Liver (tissue), 9 donors: ENCODE results near the gene TRPV4. TPM values are rescaled to one million over a fixed set of nuclear protein-coding genes. Genes with fewer than 3 reads are reported as not detected.

Source experiments
- DNase-seq: peaks from one replicate; pipeline ENCODE4 v3.0.0-alpha.2; 2017; ENCODE audit warnings: low spot score
- H3K27ac ChIP-seq, 2 donors: one replicate each; pipeline ENCODE4 v1.7.0; 2013; ENCODE audit warnings: inconsistent platforms in 2 of 2, low read length in 2 of 2, control low read depth in 1 of 2, low read depth in 1 of 2, mild to moderate bottlenecking in 1 of 2
- H3K27me3 ChIP-seq, 4 donors: one replicate each; pipeline versions ENCODE4 v1.6.1 to v1.7.0; 2013; ENCODE audit warnings: low read length in 3 of 4, inconsistent platforms in 1 of 4, mild to moderate bottlenecking in 1 of 4, moderate library complexity in 1 of 4; ENCODE audit not compliant: control insufficient read depth in 4 of 4, insufficient read depth in 4 of 4
- H3K36me3 ChIP-seq, 4 donors: one replicate each; pipeline versions ENCODE4 v1.6.1 to v1.7.0; 2013; ENCODE audit warnings: low read length in 3 of 4, mild to moderate bottlenecking in 3 of 4, low read depth in 1 of 4, moderate library complexity in 1 of 4; ENCODE audit not compliant: control insufficient read depth in 4 of 4, insufficient read depth in 3 of 4
- H3K4me1 ChIP-seq, 4 donors: one replicate each; pipeline versions ENCODE4 v1.6.1 to v1.7.0; 2013; ENCODE audit warnings: low read length in 3 of 4, mild to moderate bottlenecking in 3 of 4, moderate library complexity in 1 of 4; ENCODE audit not compliant: control insufficient read depth in 4 of 4, insufficient read depth in 4 of 4
- H3K4me3 ChIP-seq, 3 donors: one replicate each; pipeline versions ENCODE4 v1.6.1 to v1.7.0; 2013; ENCODE audit warnings: low read length in 3 of 3, control low read depth in 1 of 3, low read depth in 1 of 3, mild to moderate bottlenecking in 1 of 3
- H3K9ac ChIP-seq, 2 donors: one replicate each; pipeline ENCODE4 v1.7.0; 2013; ENCODE audit warnings: low read length in 2 of 2, mild to moderate bottlenecking in 2 of 2, moderate library complexity in 2 of 2, control low read depth in 1 of 2, low read depth in 1 of 2
- H3K9me3 ChIP-seq, 4 donors: one replicate each; pipeline versions ENCODE4 v1.6.1 to v1.7.0; 2013; ENCODE audit warnings: low read length in 3 of 4; ENCODE audit not compliant: control insufficient read depth in 4 of 4
- EGR1 ChIP-seq, 2 donors: IDR thresholded peaks; 2 replicates each; pipeline ENCODE4 v1.6.1; 2016 to 2018; ENCODE audit warnings: antibody characterized with exemption in 2 of 2, low read depth in 2 of 2
- FOXA1 ChIP-seq: IDR thresholded peaks from 2 replicates; pipeline ENCODE4 v1.6.1; 2016; ENCODE audit warnings: antibody characterized with exemption
- FOXA2 ChIP-seq: IDR thresholded peaks from 2 replicates; pipeline ENCODE4 v1.6.1; 2016; ENCODE audit warnings: antibody characterized with exemption
- GABPA ChIP-seq, 2 donors: IDR thresholded peaks in 1 of 2; conservative IDR thresholded peaks in 1 of 2; 2 replicates each; pipeline ENCODE4 v1.6.1; 2016; ENCODE audit warnings: antibody characterized with exemption in 2 of 2, mild to moderate bottlenecking in 1 of 2, moderate library complexity in 1 of 2
- HNF4A ChIP-seq, 2 donors: conservative IDR thresholded peaks; 2 replicates each; pipeline ENCODE4 v1.6.1; 2016; ENCODE audit warnings: antibody characterized with exemption in 2 of 2, mild to moderate bottlenecking in 2 of 2
- JUND ChIP-seq, 2 donors: IDR thresholded peaks; 2 replicates each; pipeline ENCODE4 v1.6.1; 2016; ENCODE audit warnings: antibody characterized with exemption in 2 of 2
- NR2F2 ChIP-seq: IDR thresholded peaks from 2 replicates; pipeline ENCODE4 v1.6.1; 2016; ENCODE audit warnings: antibody characterized with exemption
- RAD21 ChIP-seq, 2 donors: IDR thresholded peaks; 2 replicates each; pipeline ENCODE4 v1.6.1; 2016; ENCODE audit warnings: antibody characterized with exemption in 2 of 2, mild to moderate bottlenecking in 2 of 2
- SP1 ChIP-seq: IDR thresholded peaks from 2 replicates; pipeline ENCODE4 v1.6.1; 2018; ENCODE audit warnings: antibody characterized with exemption, mild to moderate bottlenecking
- TAF1 ChIP-seq: conservative IDR thresholded peaks from 2 replicates; pipeline ENCODE4 v1.6.1; 2016; ENCODE audit warnings: antibody characterized with exemption, mild to moderate bottlenecking
- YY1 ChIP-seq: IDR thresholded peaks from 2 replicates; pipeline ENCODE4 v1.6.1; 2016; ENCODE audit warnings: antibody characterized with exemption, mild to moderate bottlenecking
- WGBS: extraction: QIAGEN DNeasy Blood & Tissue Kit; methylation state at CpG from one replicate; pipeline ENCODE4 v1.1.7; 2013; 5-methylcytosine and 5-hydroxymethylcytosine counted together
- polyA plus RNA-seq, 2 donors: library from polyadenylated mRNA; stranded (reverse) in 1 of 2; unstranded in 1 of 2; fragments of 200-250 nt in 1 of 2; fragments of >200 nt in 1 of 2; fragmentation: Nextera tagmentation in 1 of 2; extraction: Ambion mirVana in 1 of 2; gene quantifications; one replicate each; pipeline versions ENCODE4 v1.2.1 to v1.2.3, GENCODE V29; 2013 to 2015
- total RNA-seq, 2 donors: library from RNA; depleted of rRNA; stranded (reverse); fragments of >200 nt; gene quantifications; one replicate each; pipeline ENCODE4 v1.2.3, GENCODE V29; 2014
- TF ChIP-seq, protein P1 (sequence below): IDR thresholded peaks from 2 replicates; pipeline ENCODE4 v1.6.1; 2016; ENCODE audit warnings: antibody characterized with exemption
- TF ChIP-seq, protein P2 (sequence below): IDR thresholded peaks from 2 replicates; pipeline ENCODE4 v1.6.1; 2016; ENCODE audit warnings: antibody characterized with exemption
- TF ChIP-seq, protein P3 (sequence below): IDR thresholded peaks from 2 replicates; pipeline ENCODE4 v1.6.1; 2016; ENCODE audit warnings: antibody characterized with exemption
- TF ChIP-seq, protein P4 (sequence below): IDR thresholded peaks from 2 replicates; pipeline ENCODE4 v1.6.1; 2016; ENCODE audit warnings: antibody characterized with exemption, mild to moderate bottlenecking
- TF ChIP-seq, protein P5 (sequence below): fragments of 150-350 bp; IDR thresholded peaks from 2 replicates; pipeline ENCODE4 v1.5.1; 2017; ENCODE audit warnings: improper control_type of control experiment, low read depth, low read length; ENCODE audit not compliant: missing input control
- donor health status: healthy.
- donor health status: healthy.
- donor health status: healthy.
- donor health status: healthy.
- donor health status: healthy.

TRPV4 gene
- total and polyA plus RNA-seq, 4 donors = 1.3 to 9.6 (median 3.9) TPM

DNA sequence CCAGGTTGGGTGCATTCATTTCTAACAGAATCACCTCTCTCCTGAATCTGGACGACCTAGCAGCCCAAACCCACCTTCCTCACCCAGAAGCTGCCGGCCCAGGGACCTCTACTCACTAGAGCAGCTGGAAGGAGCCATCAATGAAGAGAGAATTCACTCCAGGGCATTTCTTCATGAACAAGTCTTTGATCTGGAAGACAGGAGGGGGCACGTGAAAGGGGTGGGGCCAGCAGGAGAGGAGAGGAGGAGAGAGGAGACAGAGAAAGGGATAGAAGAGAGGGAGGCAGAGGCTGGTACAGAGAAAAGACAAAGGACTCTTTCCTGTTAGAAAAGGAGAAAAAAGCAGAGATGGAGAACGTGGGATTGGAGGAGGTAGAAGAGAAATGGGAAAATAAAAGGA lies 39.8 kb downstream of the TRPV4 start:
- TF ChIP-seq, protein P1, sequence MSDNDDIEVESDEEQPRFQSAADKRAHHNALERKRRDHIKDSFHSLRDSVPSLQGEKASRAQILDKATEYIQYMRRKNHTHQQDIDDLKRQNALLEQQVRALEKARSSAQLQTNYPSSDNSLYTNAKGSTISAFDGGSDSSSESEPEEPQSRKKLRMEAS = no peak
- no peak for TF ChIP-seq SP1
- TF ChIP-seq, protein P2, sequence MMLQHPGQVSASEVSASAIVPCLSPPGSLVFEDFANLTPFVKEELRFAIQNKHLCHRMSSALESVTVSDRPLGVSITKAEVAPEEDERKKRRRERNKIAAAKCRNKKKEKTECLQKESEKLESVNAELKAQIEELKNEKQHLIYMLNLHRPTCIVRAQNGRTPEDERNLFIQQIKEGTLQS = no peak
- no peak for DNase-seq
- Histone ChIP-seq H3K9me3 (no peaks in the 10 kb centered on the region), H3K27me3 (no peaks in the 10 kb centered on the region), H3K4me3 (no peak overlapping the region), H3K36me3 (peaks cover 1 to 39% (median 18%) of the 10 kb centered on the region in 4 donors), H3K27ac (no peak overlapping the region), H3K9ac (no peak overlapping the region), H3K4me1 (no peaks in the 10 kb centered on the region)
- WGBS = 72% methylated on average over 4 of the region's 4 CpGs

DNA sequence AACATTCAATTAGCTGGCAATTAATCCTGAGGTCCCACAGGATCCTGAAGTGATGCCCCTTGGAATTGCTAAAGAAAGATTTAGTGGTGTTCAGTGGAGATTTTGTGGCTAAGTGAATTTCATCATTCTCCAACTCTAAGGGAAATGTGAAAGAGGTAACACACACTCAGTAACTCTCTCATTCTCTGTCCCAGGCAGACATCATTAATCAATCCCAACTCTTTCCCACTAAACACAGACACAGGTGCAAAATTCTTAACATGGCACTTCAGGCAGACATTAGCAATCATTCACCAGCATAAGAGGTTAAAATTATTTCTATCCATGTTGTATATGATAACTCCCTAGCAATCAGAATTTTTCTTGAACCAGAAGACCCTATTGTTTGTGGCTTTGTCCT lies 40.2 kb downstream of the TRPV4 start:
- no peaks in the 10 kb centered on the region for H3K4me1 ChIP-seq
- no peak overlapping the region for H3K27ac ChIP-seq
- H3K4me3 ChIP-seq = no peak overlapping the region
- no peak overlapping the region for H3K9ac ChIP-seq
- no peak for DNase-seq
- no peaks in the 10 kb centered on the region for H3K9me3 ChIP-seq
- TF ChIP-seq RAD21 (IDR thresholded peaks at IDR 0.05) (no peak), YY1 (no peak), TAF1 (no peak), FOXA1 (no peak), JUND (IDR thresholded peaks at IDR 0.05) (no peak), FOXA2 (no peak), NR2F2 (no peak), GABPA (IDR thresholded peaks at IDR 0.05 in 1 of 2, conservative IDR thresholded peaks at IDR 0.05 in 1 of 2) (no peak), HNF4A (conservative IDR thresholded peaks at IDR 0.05) (no peak), EGR1 (IDR thresholded peaks at IDR 0.05; ENCODE audit: low read depth in 2 of 2) (no peak), SP1 (no peak)
- TF ChIP-seq, protein P3, sequence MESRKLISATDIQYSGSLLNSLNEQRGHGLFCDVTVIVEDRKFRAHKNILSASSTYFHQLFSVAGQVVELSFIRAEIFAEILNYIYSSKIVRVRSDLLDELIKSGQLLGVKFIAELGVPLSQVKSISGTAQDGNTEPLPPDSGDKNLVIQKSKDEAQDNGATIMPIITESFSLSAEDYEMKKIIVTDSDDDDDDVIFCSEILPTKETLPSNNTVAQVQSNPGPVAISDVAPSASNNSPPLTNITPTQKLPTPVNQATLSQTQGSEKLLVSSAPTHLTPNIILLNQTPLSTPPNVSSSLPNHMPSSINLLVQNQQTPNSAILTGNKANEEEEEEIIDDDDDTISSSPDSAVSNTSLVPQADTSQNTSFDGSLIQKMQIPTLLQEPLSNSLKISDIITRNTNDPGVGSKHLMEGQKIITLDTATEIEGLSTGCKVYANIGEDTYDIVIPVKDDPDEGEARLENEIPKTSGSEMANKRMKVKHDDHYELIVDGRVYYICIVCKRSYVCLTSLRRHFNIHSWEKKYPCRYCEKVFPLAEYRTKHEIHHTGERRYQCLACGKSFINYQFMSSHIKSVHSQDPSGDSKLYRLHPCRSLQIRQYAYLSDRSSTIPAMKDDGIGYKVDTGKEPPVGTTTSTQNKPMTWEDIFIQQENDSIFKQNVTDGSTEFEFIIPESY = no peak
- TF ChIP-seq, protein P1 = no peak
- TF ChIP-seq, protein P2 = no peak
- TF ChIP-seq, protein P4, sequence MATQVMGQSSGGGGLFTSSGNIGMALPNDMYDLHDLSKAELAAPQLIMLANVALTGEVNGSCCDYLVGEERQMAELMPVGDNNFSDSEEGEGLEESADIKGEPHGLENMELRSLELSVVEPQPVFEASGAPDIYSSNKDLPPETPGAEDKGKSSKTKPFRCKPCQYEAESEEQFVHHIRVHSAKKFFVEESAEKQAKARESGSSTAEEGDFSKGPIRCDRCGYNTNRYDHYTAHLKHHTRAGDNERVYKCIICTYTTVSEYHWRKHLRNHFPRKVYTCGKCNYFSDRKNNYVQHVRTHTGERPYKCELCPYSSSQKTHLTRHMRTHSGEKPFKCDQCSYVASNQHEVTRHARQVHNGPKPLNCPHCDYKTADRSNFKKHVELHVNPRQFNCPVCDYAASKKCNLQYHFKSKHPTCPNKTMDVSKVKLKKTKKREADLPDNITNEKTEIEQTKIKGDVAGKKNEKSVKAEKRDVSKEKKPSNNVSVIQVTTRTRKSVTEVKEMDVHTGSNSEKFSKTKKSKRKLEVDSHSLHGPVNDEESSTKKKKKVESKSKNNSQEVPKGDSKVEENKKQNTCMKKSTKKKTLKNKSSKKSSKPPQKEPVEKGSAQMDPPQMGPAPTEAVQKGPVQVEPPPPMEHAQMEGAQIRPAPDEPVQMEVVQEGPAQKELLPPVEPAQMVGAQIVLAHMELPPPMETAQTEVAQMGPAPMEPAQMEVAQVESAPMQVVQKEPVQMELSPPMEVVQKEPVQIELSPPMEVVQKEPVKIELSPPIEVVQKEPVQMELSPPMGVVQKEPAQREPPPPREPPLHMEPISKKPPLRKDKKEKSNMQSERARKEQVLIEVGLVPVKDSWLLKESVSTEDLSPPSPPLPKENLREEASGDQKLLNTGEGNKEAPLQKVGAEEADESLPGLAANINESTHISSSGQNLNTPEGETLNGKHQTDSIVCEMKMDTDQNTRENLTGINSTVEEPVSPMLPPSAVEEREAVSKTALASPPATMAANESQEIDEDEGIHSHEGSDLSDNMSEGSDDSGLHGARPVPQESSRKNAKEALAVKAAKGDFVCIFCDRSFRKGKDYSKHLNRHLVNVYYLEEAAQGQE = no peak
- TF ChIP-seq, protein P5, sequence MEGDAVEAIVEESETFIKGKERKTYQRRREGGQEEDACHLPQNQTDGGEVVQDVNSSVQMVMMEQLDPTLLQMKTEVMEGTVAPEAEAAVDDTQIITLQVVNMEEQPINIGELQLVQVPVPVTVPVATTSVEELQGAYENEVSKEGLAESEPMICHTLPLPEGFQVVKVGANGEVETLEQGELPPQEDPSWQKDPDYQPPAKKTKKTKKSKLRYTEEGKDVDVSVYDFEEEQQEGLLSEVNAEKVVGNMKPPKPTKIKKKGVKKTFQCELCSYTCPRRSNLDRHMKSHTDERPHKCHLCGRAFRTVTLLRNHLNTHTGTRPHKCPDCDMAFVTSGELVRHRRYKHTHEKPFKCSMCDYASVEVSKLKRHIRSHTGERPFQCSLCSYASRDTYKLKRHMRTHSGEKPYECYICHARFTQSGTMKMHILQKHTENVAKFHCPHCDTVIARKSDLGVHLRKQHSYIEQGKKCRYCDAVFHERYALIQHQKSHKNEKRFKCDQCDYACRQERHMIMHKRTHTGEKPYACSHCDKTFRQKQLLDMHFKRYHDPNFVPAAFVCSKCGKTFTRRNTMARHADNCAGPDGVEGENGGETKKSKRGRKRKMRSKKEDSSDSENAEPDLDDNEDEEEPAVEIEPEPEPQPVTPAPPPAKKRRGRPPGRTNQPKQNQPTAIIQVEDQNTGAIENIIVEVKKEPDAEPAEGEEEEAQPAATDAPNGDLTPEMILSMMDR = no peak
- no peaks in the 10 kb centered on the region for H3K27me3 ChIP-seq
- peaks cover 1 to 39% (median 20%) of the 10 kb centered on the region in 4 donors for H3K36me3 ChIP-seq
